ENCODE measurements around the gene ZNF70. TPM values are rescaled to one million over a fixed set of nuclear protein-coding genes. Genes with fewer than 3 reads are reported as not detected.

ZNF70 gene
- total and polyA plus RNA-seq, 9 of the 15 experiments (the other 6 are each of a cell fraction or from before 2014, with no cell fraction given), result 0.14 to 3.3 (median 1.4) TPM

DNA sequence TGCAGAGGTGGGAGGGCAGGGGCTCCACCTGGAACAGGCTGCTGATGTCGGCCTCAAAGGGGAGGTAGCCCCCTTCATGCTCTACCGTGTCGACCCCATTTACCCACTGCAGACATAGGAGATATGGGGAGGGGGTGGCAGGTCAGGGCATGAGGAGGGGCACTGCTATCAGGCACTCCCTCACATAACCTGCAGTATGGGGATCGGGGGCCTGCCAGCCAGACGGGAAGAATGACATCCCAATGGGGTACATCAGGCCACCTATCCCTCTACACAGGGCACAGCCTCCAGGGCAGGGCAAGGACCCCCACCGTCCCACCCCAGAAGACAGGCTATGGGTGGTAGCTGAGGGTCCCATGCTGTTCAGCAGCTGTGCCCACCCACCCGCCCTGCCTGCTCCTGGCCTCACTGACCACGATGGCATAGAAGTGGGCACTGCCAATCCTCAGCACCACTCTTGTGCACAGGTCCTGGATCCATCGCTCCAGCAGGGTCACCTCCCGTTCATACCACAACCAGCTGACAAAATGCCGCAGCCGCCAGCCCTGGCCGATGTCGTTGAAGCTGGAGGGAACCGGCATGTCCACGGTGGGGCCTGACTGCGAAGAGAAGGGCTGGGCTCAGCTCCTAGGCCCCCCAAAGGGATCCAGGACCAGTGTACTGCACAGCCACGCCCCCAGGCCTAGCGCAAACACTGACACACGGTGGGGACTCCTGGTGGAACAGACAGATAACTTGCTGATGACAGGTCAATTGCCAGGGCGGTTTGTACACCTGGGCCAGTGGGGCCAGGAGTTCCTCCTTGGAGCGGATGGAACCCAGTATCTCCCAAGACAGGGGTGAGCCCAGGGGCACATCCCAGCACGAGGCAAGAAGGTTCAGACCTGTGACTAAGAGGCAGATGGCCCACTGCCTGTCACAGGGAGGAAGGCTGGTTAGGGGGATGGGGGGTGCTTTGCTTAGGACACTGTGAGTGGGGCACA lies 36.0 kb downstream of the ZNF70 start (continued):
- TF ChIP-seq ETV6 (IDR thresholded peaks at IDR 0.05; ENCODE audit: borderline replicate concordance in 1 of 2, low read depth in 2 of 2, low read length in 1 of 2), result no peak
- no peak for TF ChIP-seq ETV6 (CRISPR knock-in tag; IDR thresholded peaks at IDR 0.05; ENCODE audit: borderline replicate concordance)
- TF ChIP-seq ZNF79 (CRISPR knock-in tag; IDR thresholded peaks at IDR 0.05; ENCODE audit: low read depth), result no peak
- TF ChIP-seq SRSF3 (IDR thresholded peaks at IDR 0.05; ENCODE audit: insufficient read depth, low read length), result no peak
- no peak for TF ChIP-seq CTCF (IDR thresholded peaks at IDR 0.05 in 2 of 3, conservative IDR thresholded peaks at IDR 0.05 in 1 of 3; ENCODE audit: insufficient read depth in 2 of 3, low read depth in 1 of 3, low read length in 3 of 3)
- TF ChIP-seq TAL1 (IDR thresholded peaks at IDR 0.05), result peak; percentile 28; the same call in 1 of the 2 replicates
- no peak for TF ChIP-seq ZNF717 (CRISPR knock-in tag; IDR thresholded peaks at IDR 0.05)
- 0 out of 2 replicates have a peak, but pooled peaks have one; percentile 21 for TF ChIP-seq ZNF740 (CRISPR knock-in tag; IDR thresholded peaks at IDR 0.05)
- no peak for TF ChIP-seq ZNF740 (tag; IDR thresholded peaks at IDR 0.05)
- TF ChIP-seq ZNF780A (CRISPR knock-in tag; IDR thresholded peaks at IDR 0.05), result no peak
- TF ChIP-seq ZBTB33 (CRISPR knock-in tag; IDR thresholded peaks at IDR 0.05), result peak; percentile 25; the same call in 1 of the 2 replicates
- peak; percentile 50; the same call in 1 of the 2 replicates for TF ChIP-seq CBFA2T2 (conservative IDR thresholded peaks at IDR 0.05)
- no peak for TF ChIP-seq NR4A1 (CRISPR knock-in tag; IDR thresholded peaks at IDR 0.05)
- TF ChIP-seq NR4A1 (tag; IDR thresholded peaks at IDR 0.05), result no peak
- TF ChIP-seq FUS (optimal IDR thresholded peaks at IDR 0.05; ENCODE audit: low read depth, low read length), result no peak
- no peak for TF ChIP-seq ZNF277 (CRISPR knock-in tag; IDR thresholded peaks at IDR 0.05; ENCODE audit: borderline replicate concordance)

Measured in K562 (cell line).